HG02798 (cell line): ENCODE results near the gene ZNF691.

Source experiments
- ATAC-seq: cut with Tn5 transposase; IDR thresholded peaks from one replicate; pipeline ENCODE4 v1.9.1; 2021; ENCODE audit warnings: mild to moderate bottlenecking; ENCODE audit not compliant: unreplicated experiment, poor library complexity

The ZNF691 gene

GRCh38 chr1:42831273-42831672 lies 15.1 kb upstream of the ZNF691 start:
- ATAC-seq = no peak

- no peak for ATAC-seq
Measured at GRCh38 chr1:42832641-42833240, 13.7 kb upstream of the ZNF691 start.

- ATAC-seq = no peak
Measured at GRCh38 chr1:42833981-42834380, 12.4 kb upstream of the ZNF691 start.

DNA sequence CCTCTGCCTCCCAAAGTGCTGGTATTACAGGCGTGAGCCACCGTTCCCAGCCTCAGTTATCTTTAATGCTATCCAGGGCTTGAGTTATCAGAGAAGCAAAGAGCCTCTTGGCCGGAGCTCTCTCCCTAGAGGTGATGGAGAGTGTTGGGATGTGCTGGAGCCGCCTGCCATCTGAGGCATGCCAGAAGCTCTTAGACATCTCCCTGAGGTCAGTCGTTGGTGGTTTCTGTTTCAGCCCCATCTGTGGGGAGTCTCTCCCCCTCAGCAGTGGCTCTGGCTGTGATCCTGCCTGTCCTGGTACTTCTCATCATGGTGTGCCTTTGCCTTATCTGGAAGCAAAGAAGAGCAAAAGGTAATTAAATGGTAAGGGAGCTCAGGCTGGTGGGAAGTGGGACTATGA lies 11.6 kb upstream of the ZNF691 start:
- no peak for ATAC-seq

DNA sequence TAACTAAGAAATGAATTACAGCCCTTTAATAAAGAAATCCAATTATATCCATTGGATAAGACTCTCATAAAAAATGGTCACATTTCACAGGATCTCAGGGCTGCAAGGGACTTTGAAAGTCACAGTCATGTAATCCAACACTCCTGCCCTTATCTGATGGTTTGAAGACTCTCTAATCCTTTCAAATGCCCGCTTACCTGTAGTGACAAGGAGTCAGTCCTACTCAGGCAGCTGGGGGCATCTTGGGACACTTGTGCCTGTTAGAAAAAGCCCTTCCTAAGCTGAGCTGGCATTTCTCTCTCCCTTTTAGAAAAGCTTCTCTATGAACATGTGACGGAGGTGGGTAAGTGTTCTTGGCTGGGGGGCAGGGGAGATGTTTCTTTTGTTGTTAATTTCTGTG lies 11.0 kb upstream of the ZNF691 start:
- ATAC-seq = no peak

GRCh38 chr1:42837709-42838108 lies 8.7 kb upstream of the ZNF691 start:
- ATAC-seq = no peak

- no peak for ATAC-seq
Measured at GRCh38 chr1:42838482-42839190, 7.8 kb upstream of the ZNF691 start.

DNA sequence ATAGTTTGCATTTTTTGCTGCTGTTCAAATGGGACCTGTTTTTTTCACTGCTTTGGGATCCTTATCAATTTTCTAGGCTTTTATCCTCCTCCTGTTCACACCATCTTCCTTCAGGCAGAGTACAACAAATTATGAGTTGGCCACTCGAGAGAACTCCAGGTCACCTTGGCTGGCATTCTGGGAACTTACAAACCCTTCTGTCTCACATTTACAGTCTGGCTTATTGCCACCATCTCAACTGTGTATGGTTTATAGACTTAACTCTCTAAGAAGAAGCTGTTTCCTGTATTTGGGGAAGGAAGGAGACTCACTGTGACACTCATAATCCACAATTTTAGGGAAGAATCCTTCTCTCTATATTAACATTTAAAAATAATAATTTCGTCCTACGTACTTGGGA lies 5.4 kb upstream of the ZNF691 start:
- ATAC-seq = no peak

DNA sequence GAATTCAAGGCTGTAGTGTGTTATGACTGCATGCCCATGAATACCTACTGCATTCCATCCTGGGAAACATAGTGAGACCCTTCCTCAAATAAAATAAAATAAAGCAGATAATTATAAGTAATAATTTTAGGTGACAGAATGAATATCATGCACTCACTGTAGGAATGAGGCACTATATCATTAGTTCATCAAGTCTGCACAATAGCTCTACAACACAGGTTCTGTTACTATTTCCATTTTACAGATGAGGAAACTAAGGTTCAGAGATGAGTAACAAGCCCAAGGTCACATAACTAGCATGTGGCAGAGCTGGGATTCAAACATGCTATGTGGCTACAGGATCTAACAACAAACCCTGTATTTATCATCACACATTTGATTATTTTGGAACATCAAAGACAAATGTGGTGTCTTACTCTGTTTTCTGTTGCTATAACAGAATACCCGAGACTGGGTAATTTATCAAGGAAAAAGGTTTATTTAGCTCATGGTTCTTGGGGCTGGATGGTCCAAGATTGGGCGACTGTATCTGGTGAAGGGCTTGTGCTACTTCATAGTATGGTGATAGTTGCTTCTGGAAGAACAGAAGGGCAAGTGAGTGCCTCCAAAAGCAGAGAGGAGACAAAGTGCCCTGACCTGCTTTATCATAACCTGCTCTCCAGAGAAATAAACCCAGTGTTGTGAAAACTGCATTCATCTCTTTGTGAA lies 4.8 kb upstream of the ZNF691 start:
- no peak for ATAC-seq

DNA sequence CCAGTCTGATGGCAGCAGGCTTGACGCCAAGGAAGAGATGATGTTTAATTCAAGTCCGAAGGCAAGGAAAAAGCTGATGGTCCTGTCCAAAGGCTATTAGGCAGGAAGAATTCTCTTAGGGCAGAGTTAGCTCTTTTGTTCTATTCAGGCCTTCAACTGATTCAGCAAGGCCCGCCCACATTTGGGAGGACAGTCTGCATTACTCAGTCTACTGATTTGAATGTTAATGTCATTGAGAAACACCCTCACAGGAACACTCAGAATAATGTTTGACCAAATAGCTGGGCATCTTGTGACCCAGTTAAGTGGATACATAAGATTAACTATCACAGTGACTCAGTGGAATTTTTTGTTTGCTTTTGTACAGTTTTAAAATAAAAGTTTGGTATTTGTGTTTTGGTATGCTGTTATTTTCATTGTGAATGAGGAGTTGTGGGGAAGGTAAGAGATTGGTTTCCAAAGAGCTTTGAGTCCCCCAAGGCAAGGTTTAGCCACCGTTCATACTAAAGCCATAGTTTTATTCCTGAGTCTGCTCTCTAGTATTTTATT lies 1.7 kb upstream of the ZNF691 start:
- ATAC-seq = no peak

DNA sequence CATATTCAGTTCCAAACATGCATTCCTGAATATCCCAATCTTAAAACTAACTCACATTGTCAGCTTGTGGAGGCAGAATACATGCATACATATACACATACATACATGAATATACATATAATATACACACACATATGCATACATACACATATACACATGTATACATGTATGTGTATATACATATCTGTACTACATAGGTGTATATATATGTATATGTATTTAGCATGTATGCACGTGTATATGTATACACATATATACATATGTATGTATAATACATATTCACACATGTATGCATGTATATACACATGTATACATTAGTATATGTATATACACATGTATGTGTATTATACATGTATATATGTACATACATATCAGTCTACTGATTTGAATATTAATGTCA lies 1.2 kb upstream of the ZNF691 start:
- ATAC-seq = no peak

GRCh38 chr1:42845866-42846256 lies 552 bp upstream of the ZNF691 start:
- ATAC-seq = peak; percentile 15

DNA sequence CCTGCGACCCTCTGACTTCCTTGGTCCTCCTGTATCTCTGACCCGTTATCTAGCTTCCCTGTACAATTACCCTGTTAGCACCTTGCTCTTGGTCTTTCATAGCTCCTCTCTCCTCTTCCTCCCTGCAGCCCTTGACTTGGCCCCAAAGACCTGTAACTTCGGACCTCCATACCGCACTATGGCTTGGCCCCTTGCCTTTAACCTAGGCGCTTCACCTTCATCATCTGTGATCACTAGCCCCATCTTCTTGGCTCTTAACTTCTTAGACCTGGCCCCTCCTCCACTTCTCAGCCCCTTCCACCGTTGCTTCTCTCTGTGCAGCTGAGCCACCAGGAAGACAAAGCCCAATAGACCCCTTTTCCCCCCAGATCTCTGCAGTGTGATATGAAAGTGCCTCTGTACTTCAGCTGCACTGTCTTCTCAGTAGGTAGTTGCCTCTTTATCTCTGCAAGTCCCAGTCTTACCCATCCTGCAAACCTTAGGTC lies 740 bp downstream of the ZNF691 start:
- ATAC-seq = no peak

DNA sequence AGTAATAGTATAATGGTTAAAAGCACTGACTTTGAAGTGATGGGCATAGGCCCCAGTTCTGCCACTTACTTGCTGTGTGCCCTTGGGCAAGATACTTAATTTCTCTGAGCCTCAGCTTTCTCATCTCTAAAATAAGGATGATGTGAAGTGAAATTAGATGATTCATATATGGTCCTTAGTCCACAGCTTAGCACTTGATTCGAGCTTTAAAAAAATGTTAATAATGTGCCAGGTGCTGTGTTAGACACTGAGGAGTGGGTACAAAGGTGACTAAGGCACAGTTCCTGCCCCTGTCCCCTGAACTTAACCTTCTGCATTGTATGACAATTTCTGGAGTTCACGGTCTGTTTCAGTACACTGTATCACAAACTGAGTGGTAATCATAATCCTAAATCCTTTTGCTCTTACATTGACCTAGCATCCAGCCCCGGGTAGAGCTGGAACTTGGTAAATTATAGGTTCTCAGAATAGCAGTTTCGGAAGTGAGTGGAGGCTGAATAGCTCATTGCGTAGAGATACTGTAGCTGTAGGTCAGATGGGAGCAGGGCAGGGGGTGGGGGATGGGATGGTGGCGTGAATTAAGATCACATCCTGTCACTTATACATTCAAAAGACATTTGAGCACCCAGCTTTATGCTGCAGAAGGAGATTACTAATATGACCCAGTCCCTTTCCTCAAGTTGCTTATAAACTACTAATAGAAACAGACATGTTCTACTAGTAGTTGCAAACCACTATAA lies 1.5 kb downstream of the ZNF691 start:
- no peak for ATAC-seq

DNA sequence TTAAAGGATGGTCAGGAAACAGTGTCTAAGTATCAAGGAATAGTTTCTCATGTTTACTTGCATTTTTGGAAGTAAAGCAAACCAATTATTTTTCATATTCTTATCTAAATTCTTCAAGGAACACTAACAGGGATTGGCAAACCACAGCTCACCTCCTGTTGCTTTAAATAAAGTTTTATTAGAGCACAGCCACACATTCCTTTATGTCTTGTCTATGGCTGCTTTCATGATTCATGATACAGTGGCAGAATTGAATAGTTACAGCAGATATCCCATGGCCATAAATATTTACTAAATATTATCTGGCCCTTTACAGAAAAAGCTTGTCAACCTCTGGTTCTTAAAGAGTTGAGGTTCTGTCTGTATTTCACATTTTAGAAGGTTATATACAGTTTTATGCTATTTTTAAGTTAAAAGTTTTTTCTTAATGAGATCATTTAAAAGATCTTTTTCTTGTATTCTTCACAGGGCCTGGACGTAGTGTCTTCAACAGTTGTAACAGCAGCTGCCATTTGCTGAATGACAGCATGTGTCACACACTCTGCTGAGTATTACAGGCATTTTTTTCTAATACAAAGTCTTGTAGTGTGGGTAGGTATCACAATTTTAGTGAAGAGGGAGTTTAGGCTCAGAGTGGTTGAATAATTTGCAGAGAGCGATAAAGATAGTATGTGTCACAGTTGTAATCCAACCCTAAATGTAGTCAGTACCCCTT lies 2.6 kb downstream of the ZNF691 start:
- no peak for ATAC-seq

DNA sequence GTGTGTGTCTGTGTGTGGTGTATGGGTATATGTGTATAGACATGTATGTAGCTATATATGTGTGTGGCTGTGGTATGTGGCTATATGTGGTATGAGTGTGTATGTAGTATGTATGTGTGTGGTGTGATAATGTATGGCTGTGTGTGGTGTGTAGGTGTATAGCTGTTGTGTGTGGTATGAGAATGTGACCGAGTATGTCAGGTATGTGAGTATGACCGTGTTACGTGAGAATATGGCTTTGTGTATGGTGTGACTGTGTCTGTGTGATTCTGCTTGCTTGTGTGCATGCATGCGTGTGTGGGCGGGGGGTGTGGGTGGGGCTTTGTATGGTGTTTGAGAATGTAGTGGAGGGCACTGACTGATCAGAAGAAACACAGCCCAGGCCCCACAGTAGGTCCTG lies 3.5 kb downstream of the ZNF691 start:
- ATAC-seq = no peak

DNA sequence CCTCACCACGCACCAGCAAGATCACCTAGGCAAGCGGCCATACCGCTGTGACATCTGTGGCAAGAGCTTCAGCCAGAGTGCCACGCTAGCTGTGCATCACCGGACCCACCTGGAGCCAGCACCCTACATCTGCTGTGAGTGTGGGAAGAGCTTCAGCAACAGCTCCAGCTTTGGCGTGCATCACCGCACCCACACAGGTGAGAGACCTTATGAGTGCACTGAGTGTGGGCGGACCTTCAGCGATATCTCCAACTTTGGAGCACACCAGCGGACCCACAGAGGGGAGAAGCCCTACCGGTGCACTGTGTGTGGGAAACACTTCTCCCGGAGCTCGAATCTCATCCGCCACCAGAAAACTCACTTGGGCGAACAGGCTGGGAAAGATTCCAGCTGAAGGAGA lies 5.0 kb downstream of the ZNF691 start:
- no peak for ATAC-seq

GRCh38 chr1:42851960-42852607 lies 5.7 kb downstream of the ZNF691 start:
- no peak for ATAC-seq

DNA sequence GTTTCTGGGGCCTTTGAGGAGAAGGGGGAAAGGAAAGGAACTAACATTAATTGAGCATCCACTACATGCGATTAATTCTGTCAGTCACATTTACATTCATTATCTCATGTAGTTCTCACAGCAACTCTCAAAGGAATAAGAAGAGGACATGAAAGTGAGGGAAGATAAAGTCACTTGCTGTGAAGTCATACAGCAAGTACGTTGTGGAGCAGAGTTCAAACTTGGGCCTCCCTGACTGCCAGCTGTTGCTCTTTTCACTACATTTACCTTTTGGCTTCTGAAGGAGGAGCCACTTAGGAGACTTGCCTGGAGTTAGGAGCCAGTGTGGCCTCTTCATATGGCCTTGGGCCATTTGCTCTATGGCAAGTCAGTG lies 6.2 kb downstream of the ZNF691 start:
- no peak for ATAC-seq
